Measurements from ENCODE around the gene SPAG7. TPM values are rescaled to one million over a fixed set of nuclear protein-coding genes. Genes with fewer than 3 reads are reported as not detected.

The SPAG7 gene
- total and polyA plus RNA-seq, 2 of the 8 experiments (the other 6 are each of a cell fraction or from before 2014, with no cell fraction given) = 74.2 to 81.9 TPM

- Histone ChIP-seq H3K36me3 (ENCODE audit: control insufficient read depth in 2 of 4, insufficient read depth in 4 of 4, low read length in 3 of 4) (peaks cover 0 to 11% (median 0%) of the 10 kb centered on the region in 4 experiments; a peak in 1 of 8 replicates), H3K18ac (ENCODE audit: extremely low read depth, low read length) (peak overlapping the region; percentile 97), H2AK5ac (ENCODE audit: low read depth, low read length) (no peak overlapping the region; the same call in 1 of the 2 replicates), H2BK5ac (ENCODE audit: low read depth, low read length) (peak overlapping the region; percentile 99), H3K4ac (replicated peaks; ENCODE audit: insufficient read length, low read depth, low read length) (peak overlapping the region; percentile 71), H2BK15ac (ENCODE audit: low read length) (no peak overlapping the region), H3K4me1 (replicated peaks in 1 of 4; ENCODE audit: control insufficient read depth in 3 of 4, insufficient read depth in 4 of 4, low read length in 3 of 4) (peaks cover 2 to 14% (median 8%) of the 10 kb centered on the region in 4 experiments), H3K79me2 (ENCODE audit: control insufficient read depth in 1 of 2, insufficient read depth in 2 of 2, low read length in 2 of 2) (peaks cover 0 to 16% of the 10 kb centered on the region in 2 experiments; a peak in 2 of 4 replicates), H3K56ac (replicated peaks; ENCODE audit: insufficient read length, low read depth, low read length) (peak overlapping the region; percentile 83), H3K14ac (ENCODE audit: insufficient read length) (no peak overlapping the region), H3K27me3 (replicated peaks in 1 of 4; ENCODE audit: control insufficient read depth in 3 of 4, extremely low read depth in 1 of 4, insufficient read depth in 3 of 4, low read length in 3 of 4) (peaks cover 0 to under 1% (median 0%) of the 10 kb centered on the region in 4 experiments; a peak in 2 of 7 replicates), H2BK12ac (ENCODE audit: low read depth, low read length) (peak overlapping the region; percentile 84), H2BK120ac (replicated peaks; ENCODE audit: low read depth, low read length) (no peak overlapping the region), H3K23me2 (ENCODE audit: low read depth, low read length) (peaks cover 19% of the 10 kb centered on the region; the same call in 1 of the 2 replicates), H4K8ac (ENCODE audit: extremely low read depth, insufficient read depth, low read length) (peak overlapping the region; percentile 92; the same call in 1 of the 2 replicates), H3K9ac (replicated peaks in 1 of 4; ENCODE audit: extremely low read depth in 1 of 4, low read depth in 3 of 4, low read length in 3 of 4) (peak overlapping the region; percentile 61 to 93 (median 88)), H3K4me3 (ENCODE audit: extremely low read depth in 1 of 4, insufficient read depth in 2 of 4, low read depth in 3 of 4, low read length in 4 of 4) (peak overlapping the region; percentile 71 to 90 (median 85)), H4K91ac (replicated peaks; ENCODE audit: insufficient read length, low read length) (peak overlapping the region; percentile 63), H3K23ac (ENCODE audit: insufficient read length) (no peak overlapping the region), H3K79me1 (ENCODE audit: low read depth, low read length) (peaks cover 3% of the 10 kb centered on the region; the same call in 1 of the 2 replicates), H2AFZ (ENCODE audit: low read length) (no peak overlapping the region), H3K4me2 (ENCODE audit: insufficient read depth in 1 of 2, low read depth in 2 of 2, low read length in 2 of 2) (peak overlapping the region; percentile 92 to 99), H3K27ac (ENCODE audit: low read depth, low read length) (peak overlapping the region; percentile 96), H2BK20ac (ENCODE audit: low read length) (no peak overlapping the region), H4K5ac (ENCODE audit: insufficient read length, low read depth, low read length) (peak overlapping the region; percentile 74), H4K20me1 (replicated peaks in 1 of 2; ENCODE audit: control insufficient read depth in 1 of 2, insufficient read depth in 2 of 2, low read length in 2 of 2) (peaks cover under 1 to 4% of the 10 kb centered on the region in 2 experiments), H3K9me3 (ENCODE audit: insufficient read depth in 2 of 2, low read depth in 1 of 2, low read length in 1 of 2) (no peaks in the 10 kb centered on the region)
- DNase-seq (ENCODE audit: low read depth in 1 of 2, low spot score in 2 of 2) (peak; percentile 85 to 99), FAIRE-seq (peak; percentile 99)
- CTCF ChIA-PET (ENCODE audit: partially characterized antibody) = interaction anchor here (0.6 to 7.3 kb wide), 10 partner anchors 10 to 196 kb away, joined by 3 to 41 read pairs (median 6); partner anchors contain the start of genes ENO3, PFN1 and SLC25A11
- POLR2A ChIA-PET (ENCODE audit: partially characterized antibody) = interaction anchor here (0.6 to 32.4 kb wide), 20 partner anchors 11 to 1532 kb away, joined by 3 to 987 read pairs (median 4); partner anchors contain the start of genes C17orf107, CAMTA2, ENO3 and INCA1
- WGBS, 2 experiments (ENCODE audit: extremely low coverage in 1 of 2, insufficient coverage in 1 of 2, insufficient read length in 1 of 2, insufficient replicate concordance in 2 of 2, low coverage in 1 of 2, low lambda C conversion rate in 2 of 2, missing lambda C conversion rate in 1 of 2) = 1% methylated on average over 42 of the region's 42 CpGs; no CpG with 5 or more reads in 1 of the 2 experiments
- TF ChIP-seq MAX (IDR thresholded peaks at IDR 0.05) (peak; percentile 84), TEAD4 (IDR thresholded peaks at IDR 0.05; ENCODE audit: low read depth, low read length) (peak; percentile 97), RAD21 (IDR thresholded peaks at IDR 0.05 in 1 of 2, conservative IDR thresholded peaks at IDR 0.05 in 1 of 2; ENCODE audit: low read depth in 2 of 2, low read length in 2 of 2) (no peak), CHD2 (IDR thresholded peaks at IDR 0.05; ENCODE audit: low read length) (peak; percentile 95), E2F6 (IDR thresholded peaks at IDR 0.05) (peak; percentile 91), SP4 (IDR thresholded peaks at IDR 0.05; ENCODE audit: low read length) (peak; percentile 31; the same call in 1 of the 2 replicates)
- TF ChIP-seq, protein P1, sequence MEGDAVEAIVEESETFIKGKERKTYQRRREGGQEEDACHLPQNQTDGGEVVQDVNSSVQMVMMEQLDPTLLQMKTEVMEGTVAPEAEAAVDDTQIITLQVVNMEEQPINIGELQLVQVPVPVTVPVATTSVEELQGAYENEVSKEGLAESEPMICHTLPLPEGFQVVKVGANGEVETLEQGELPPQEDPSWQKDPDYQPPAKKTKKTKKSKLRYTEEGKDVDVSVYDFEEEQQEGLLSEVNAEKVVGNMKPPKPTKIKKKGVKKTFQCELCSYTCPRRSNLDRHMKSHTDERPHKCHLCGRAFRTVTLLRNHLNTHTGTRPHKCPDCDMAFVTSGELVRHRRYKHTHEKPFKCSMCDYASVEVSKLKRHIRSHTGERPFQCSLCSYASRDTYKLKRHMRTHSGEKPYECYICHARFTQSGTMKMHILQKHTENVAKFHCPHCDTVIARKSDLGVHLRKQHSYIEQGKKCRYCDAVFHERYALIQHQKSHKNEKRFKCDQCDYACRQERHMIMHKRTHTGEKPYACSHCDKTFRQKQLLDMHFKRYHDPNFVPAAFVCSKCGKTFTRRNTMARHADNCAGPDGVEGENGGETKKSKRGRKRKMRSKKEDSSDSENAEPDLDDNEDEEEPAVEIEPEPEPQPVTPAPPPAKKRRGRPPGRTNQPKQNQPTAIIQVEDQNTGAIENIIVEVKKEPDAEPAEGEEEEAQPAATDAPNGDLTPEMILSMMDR (IDR thresholded peaks at IDR 0.05; ENCODE audit: control extremely low read depth in 1 of 3, insufficient read depth in 1 of 3, low read depth in 1 of 3, low read length in 3 of 3) = no peak
Measured at GRCh38 chr17:4966844-4967538, 626 bp downstream of the SPAG7 start.
